OCI-M1 (cell line): Measurements from ENCODE around the gene MEGF9.
"Not testable (repeated sequence)": the region's sequence is repeated elsewhere in the genome, so short reads cannot be mapped to it uniquely, and the experiment has no call there.

Source experiments
- DNase-seq: peaks from one replicate; lab custom pipeline; 2025; lab: John Stamatoyannopoulos, UW

Gene MEGF9

DNA sequence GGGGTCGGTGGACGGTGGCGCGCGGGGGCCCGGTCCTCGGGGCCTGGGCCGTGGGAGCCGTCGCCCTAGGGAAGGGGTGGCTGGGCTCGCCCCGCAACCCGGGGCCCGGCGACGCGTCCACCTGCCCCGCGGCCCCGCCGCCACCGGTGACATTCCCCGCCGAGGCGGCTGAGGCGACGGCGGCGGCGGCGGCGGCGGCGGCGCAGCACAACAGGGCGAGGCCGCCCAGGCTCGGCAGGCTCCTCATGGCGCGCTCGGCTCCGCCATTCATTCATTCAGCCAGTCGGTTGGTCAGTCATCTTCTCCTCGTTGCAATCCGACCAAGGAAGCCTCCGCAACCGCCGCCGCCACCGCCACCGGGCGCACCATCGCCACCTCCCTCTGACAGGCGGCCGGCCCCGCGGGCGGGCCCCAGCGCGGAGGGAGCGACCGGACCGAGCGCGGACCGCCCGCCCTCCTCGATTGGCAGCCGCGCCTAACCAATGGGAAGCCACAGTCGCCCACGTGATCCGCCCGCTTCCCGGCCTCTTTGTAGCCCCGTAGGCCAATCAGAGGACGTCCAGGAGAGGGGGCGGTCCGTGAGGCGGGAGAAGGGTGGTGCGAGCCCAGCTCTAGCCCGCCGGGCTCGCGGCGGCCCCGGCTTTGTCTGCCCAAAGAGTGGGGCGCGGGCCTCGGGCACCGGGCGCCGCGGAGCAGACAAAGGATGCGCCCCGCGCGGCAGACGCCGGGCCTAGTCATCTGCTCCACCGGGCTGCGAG is at the start of gene MEGF9:
Gene MEGF9 (minus strand): TSS at position 383 of the 758 bp plus-strand sequence. CDS start 112 bp downstream, at position 271.
- peak; percentile 98 for DNase-seq

- DNase-seq = no peak
Observed at GRCh38 chr9:120761006-120761405, 46.7 kb upstream of the MEGF9 start.

DNA sequence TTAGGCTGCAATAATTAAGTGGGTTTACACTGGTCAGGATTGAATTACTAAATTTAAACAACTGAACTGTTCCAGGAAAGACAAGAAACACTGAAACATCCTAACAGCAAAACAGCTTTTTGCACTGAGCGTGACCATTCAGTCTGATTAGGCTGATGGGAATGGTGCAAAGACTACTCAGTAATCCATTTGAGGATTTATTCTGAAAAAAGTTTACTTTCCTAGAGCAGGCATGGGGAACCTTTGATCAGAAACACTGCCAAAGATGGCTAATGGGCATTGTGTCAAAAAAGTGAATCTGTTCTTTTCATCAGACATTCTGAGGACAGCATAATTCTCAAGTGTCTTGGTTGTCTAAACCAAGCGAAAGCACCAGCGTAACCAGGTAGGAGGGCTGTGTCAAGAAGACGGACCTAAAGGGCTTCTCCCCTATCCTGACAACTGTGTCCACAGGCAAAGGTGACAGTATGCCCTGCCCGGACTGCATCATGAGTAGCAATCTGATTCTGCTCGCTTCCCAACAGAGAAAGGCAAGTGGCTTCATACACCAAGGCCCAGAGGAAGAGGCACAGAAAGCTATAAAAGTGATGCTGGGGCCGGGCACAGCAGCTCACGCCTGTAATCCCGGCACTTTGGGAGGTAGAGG is 45.6 kb upstream of the MEGF9 start:
- DNase-seq = no peak

DNA sequence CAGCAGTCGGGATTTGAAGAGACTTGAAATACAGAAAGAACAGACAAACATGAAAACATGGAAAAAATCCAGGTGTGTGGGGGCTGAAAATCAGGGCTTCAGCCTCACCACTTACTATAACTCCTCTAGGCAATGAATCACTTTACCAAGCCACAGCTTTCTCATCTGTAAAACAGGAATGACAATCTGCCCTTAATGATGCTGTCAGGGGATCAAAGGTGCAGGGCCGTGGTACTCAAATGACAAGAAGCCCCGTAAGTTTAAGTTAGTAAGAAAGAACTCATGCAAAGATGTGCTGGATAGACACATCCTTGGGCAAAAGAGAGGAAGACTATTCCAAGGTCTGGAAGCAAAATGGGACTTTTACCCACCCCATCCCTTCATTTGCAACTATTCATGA is 44.3 kb upstream of the MEGF9 start:
- DNase-seq = no peak

GRCh38 chr9:120757026-120757913 is 43.0 kb upstream of the MEGF9 start:
- peak; percentile 64 for DNase-seq

DNA sequence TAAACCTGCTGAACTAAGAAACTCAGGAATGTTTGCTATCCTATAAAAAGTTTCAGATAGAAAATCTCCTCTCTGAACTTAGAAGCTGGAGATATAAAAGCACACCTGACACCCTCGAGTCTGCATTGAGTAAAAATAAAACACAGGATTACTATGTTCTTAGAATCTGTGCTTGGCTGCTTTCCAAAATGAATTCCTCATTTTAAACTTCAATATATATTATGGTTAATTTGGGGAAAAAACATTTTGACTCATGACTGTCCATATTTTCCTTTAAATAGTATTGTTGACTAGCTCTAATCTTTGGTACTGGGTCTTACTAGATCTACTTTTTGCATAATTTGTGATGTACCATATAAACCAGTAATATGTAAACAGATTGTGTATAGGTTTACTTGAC is 42.3 kb upstream of the MEGF9 start:
- no peak for DNase-seq

DNA sequence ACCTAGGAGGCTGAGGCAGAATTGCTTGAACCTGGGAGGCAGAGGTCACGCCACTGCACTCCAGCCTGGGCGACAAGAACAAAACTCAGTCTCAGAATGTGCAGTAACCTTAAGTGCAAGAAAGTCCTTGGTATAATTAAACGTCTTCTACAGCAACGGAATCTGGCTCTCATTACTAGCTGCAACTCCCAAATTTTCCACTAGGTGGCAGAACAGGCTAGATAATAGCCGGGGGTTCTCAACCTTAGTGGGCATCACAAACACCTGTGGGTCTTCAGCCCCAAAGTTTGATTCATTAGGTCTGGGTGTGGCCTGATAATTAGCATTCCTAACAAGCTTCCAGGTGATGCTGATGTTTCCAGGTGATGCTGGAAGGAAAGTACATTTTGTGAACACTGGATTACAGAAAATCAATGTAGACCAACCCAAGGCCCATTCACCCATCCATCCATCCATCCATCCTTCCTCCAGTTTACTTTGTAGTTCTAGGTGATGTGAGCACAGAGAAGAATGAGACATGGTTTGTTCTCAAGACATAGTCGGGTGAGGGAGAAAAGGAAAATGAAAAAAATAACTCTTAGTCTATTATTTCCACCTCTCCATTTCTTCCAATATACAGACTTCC is 41.7 kb upstream of the MEGF9 start:
- peak; percentile 82 for DNase-seq

DNA sequence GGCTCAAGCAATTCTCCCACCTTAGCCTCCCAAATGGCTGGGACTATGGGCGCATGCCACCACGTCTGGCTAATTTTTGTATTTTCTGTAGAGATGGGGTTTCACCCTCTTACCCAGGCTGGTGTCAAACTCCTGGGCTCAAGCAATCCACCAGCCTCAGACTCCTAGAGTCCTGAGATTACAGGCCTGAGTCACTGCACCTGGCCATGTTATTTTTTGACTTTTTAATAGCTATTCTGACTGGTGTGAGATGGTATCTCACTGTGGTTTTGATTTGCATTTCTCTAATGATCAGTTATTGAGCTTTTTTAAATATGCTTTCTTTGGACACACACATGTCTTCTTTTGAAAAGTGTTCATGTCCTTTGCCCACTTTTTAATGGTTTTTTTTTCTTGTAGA is 40.8 kb upstream of the MEGF9 start:
- no peak for DNase-seq

GRCh38 chr9:120750421-120750820 is 36.2 kb upstream of the MEGF9 start:
- DNase-seq = no peak

- DNase-seq = not testable (repeated sequence)
Observed at GRCh38 chr9:120746366-120746765, 32.1 kb upstream of the MEGF9 start.

DNA sequence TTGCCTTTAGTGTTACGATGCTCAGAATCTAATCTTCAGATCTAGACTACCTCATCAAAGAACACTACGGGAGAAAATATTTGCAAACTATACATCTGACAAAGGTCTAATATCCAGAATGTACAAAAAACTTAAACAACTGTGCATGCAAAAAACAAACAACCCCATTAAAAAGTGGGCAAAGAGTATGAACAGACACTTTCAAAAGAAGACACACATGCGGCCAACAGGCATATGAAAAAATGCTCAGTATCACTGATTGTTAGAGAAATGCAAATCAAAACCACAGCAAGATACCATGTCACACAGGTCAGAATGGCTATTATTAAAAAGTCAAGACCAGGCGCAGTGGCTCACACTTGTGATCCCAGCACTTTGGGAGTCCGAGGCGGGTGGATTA is 31.0 kb upstream of the MEGF9 start:
- no peak for DNase-seq

DNA sequence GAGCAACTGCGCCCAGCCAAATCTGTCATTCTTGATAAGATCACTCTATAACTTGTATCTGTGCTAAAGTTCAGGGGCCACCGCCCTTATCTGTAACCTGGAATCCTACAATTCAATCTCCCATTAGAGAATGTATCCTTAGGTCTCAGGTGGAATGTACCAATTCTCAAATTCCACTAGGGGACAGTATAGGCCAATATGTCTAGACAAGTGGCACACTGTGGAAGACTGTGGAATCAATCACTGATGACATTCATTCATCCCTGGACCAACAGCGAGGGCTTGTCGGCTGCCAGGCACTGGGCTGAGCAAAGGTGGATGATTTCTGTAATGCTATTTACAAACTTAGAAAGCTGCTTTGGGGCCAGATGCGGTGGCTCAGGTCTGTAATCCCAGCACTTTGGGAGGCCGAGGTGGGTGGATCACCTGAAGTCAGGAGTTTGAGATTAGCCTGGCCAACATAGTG is 28.7 kb upstream of the MEGF9 start:
- peak; percentile 59 for DNase-seq

GRCh38 chr9:120741701-120742100 is 27.4 kb upstream of the MEGF9 start:
- no peak for DNase-seq

DNA sequence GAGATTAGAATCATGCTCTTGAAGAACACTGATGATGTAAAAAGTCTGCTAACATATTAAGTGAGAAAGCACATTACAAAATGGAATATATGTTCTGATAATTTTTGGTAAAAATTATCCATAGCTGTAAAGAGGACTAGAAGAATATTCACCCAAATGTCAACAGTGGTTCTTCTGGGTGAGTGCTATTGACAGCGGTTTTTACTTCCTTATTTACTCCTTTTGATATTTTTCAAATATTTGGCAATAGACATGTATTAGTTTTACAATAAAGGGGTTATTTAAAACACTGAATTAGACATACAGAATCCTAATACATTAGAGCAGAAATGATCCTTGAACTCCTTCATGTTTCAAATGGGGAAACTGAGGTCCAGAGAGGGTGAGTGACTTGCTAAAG is 26.9 kb upstream of the MEGF9 start:
- no peak for DNase-seq

DNA sequence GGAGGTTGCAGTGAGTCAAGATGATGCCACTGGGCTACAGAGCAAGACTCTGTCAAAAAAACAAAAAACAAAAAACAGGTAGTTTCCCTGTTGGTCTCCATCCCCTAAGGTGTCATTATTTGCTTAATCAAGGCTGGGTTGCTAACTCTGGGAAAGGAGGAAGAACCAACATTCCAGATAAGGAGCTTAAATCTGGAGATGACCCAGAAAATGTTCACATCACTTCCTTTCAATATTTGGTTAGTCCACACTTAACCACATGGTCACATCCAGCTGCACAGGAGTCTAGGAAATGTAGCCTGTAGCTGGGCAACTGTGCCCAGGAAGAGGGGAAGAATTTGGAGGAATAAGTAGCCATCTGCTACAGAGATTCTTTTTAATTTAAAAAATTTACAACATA is 25.9 kb upstream of the MEGF9 start:
- DNase-seq = no peak

- DNase-seq = no peak
Observed at GRCh38 chr9:120737416-120738165, 23.3 kb upstream of the MEGF9 start.

DNA sequence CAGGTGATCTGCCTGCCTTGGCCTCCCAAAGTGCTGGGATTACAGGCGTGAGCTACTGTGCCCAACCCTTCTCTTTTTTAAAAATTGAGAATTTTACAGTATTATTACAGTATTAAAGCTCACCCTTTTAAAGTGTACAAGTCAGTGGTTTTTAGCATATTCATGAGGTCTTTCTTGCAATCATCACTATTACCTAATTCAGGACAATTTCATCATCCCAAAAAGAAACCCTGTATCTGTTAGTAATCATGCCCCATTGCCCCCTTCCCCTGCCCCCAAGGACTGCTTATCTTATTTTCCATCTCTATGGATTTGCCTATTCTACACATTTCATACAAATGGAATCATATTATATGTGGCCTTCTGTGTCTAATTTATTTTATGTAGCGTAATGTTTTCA is 22.6 kb upstream of the MEGF9 start:
- no peak for DNase-seq

GRCh38 chr9:120735415-120736126 is 21.3 kb upstream of the MEGF9 start:
- peak; percentile 37 for DNase-seq

GRCh38 chr9:120734607-120735410 is 20.5 kb upstream of the MEGF9 start:
- no peak for DNase-seq

DNA sequence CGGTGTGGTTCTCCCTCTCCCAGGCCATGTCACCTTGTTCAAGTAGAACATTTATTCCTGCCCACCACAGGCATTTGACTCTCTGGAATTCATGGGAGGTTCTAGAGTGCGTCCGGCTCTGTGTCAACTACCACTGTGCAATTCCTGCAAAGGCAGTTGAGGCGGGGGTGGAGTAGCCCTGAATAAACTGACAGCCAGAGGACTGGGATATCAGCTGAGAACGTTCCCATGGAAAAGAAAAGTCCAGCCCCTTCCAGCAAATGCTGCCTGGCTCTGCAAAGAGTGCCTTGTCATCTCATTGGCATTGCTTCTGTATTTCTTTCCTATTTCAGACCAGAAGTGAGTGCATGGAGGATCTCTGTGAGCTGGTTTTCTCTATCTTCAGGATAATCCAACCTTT is 18.9 kb upstream of the MEGF9 start:
- DNase-seq = no peak
